ENCODE results near the gene SPATC1L.
A peak's percentile ranks its signal among the peaks of the same experiment; 100 is the strongest.

The SPATC1L gene

DNA sequence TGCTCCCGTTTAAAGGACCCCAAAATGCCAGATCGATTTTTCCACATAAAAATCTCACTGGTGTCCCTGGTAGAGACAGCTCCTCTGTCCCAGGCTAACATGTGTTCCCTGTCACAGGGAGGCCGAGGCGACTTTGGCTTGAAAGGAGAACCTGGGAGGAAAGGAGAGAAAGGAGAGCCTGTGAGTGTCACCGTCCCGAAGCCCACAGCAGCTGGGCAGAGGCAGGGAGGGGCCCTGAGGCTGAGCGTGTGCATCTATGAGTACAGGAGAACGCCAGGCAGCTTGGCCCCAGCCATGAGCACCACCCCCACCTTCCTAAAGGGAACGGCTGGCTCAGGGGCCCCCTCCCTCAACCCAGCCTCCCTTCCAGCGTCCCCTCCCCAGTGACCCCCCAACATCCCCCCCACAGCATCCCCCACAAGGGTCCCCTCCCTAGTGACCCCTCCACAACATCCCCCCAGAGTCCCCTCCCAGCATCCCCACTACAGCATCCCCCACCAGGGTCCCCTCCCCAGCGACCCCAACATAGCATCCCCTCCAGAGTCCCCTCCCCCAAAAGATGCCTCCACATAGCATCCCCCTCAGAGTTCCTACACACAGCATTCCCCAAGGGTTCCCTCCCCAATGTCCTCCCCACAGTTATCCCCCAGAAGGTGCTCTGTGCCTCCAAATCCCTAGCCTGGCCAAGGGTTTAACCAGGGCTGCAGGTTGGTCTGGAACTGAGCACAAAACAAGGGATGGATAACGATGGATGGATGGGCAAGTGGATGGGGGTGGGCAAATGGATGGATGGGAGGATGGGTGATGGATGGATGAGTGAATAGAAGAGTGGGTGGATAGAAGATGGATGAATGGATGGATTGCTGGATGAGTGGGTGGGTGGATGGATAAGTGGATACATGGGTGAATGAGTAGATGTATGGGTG is 61.2 kb downstream of the SPATC1L start:
- H3K9ac ChIP-seq (ENCODE audit: low read length): peak overlapping the region; percentile 2
- H3K36me3 ChIP-seq (ENCODE audit: control insufficient read depth in 1 of 2, insufficient read depth in 2 of 2, low read depth in 1 of 2, low read length in 2 of 2): peaks cover 97 to 100% of the 10 kb centered on the region in 2 experiments
- no peak overlapping the region for H2BK5ac ChIP-seq (ENCODE audit: low read depth, low read length, poor library complexity, severe bottlenecking)
- no peak overlapping the region for H2BK120ac ChIP-seq (ENCODE audit: low read depth, low read length)
- peaks cover 14% of the 10 kb centered on the region for H3K4me1 ChIP-seq (ENCODE audit: control insufficient read depth, insufficient read depth, low read depth, low read length)
- no peak overlapping the region for H3K14ac ChIP-seq (ENCODE audit: low read length in 2 of 2)
- no peak overlapping the region for H4K91ac ChIP-seq (ENCODE audit: low read length)
- H3K27me3 ChIP-seq (ENCODE audit: control insufficient read depth in 1 of 2, insufficient read depth in 1 of 2, low read length in 2 of 2): no peaks in the 10 kb centered on the region
- no peak overlapping the region for H3K27ac ChIP-seq (ENCODE audit: low read length, poor library complexity, severe bottlenecking)
- no peak overlapping the region for H3K4ac ChIP-seq (ENCODE audit: low read depth in 1 of 2, low read length in 2 of 2)
- peak overlapping the region in 1 of 2 experiments; percentile 51 for H3K23ac ChIP-seq (ENCODE audit: low read length in 2 of 2)
- H2BK15ac ChIP-seq (ENCODE audit: low read depth, poor library complexity, severe bottlenecking): no peak overlapping the region
- WGBS: 94% methylated on average over 9 of the region's 12 CpGs
- DNase-seq: no peak
- no peak overlapping the region for H3K18ac ChIP-seq (ENCODE audit: low read depth in 1 of 2, low read length in 2 of 2)
- H3K4me3 ChIP-seq (ENCODE audit: insufficient read depth in 1 of 2, low read depth in 1 of 2, low read length in 2 of 2): no peak overlapping the region
- no peak overlapping the region for H2AK5ac ChIP-seq (ENCODE audit: low read length, severe bottlenecking)
- H3K4me2 ChIP-seq (ENCODE audit: low read length, poor library complexity, severe bottlenecking): no peak overlapping the region
- no peak overlapping the region for H2AFZ ChIP-seq (ENCODE audit: low read depth, low read length)
- no peak overlapping the region for H4K8ac ChIP-seq (ENCODE audit: low read length)
- no peaks in the 10 kb centered on the region for H3K9me3 ChIP-seq (ENCODE audit: control insufficient read depth, low read length)
- no peak overlapping the region for H2BK12ac ChIP-seq (ENCODE audit: low read length in 2 of 2)
- H3K79me1 ChIP-seq (replicated peaks; ENCODE audit: low read length, poor library complexity, severe bottlenecking): peaks cover 51% of the 10 kb centered on the region

DNA sequence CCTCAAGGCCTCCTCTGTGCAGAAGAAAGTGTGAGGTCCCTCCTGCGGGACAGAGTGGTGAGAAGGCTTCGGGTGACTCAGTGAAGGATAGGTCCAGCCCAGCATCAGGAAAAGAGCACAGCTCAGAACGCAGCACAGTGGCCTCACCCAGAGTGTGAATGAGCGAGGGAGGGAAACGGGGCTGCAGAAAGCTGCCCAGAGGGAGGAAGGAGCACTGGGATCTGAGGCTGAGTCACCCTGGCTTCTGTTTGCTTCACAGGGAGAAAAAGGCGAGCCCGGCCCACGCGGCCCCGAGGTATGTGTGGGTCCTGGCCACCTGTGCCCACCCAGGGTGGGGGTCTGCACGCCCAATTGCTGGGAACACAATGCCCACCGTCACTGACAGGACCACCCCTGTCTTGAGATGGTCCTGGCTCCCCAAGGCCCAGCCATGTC is 62.0 kb downstream of the SPATC1L start:
- Histone ChIP-seq H2BK15ac (ENCODE audit: low read depth, poor library complexity, severe bottlenecking) (no peak overlapping the region), H3K27ac (ENCODE audit: low read length, poor library complexity, severe bottlenecking) (peak overlapping the region; percentile 39), H4K91ac (ENCODE audit: low read length) (no peak overlapping the region)

DNA sequence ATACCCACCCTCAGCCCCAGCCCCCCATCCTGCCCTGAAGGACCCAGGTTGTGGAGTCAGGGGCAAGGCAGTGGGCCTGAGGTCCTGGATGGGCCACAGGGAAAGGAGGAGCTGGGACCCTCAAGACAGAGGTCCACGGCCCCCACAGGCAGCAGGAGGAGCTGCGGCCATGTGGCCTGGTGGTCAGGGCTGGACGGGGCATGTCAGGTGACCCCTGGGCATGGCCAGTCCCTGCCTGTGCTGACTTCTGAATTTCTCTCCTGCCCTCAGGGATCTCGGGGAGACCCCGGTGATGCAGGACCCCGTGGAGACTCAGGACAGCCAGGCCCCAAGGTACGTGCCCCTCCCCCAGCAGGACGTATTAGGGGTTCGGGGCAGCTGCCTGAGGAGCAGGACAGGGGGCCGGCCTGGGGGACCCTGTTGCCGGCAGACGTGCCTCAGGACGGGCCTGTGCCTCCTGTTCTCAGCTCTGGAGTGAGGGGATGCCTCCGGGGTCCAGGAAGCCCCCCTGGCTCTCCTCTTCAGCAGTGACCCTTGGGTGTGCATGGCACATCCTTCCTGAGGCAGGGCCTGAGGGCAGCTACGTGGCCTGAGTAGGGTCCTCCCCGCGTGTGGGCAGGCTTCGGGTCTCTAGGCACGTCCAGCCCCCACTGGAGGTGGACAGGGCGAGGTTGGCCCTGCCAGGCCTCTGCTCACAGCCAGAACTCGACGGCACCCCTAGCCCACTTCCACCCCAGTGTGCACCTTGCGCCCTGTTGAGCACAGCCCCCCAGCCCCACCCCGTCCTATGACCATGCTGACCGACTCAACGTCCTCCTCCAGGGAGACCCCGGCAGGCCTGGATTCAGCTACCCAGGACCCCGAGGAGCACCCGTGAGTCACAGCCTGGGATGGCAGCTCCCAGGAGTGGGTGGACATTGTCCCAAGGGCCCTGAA is 62.7 kb downstream of the SPATC1L start:
- no peak overlapping the region for H2BK15ac ChIP-seq (ENCODE audit: low read depth, poor library complexity, severe bottlenecking)
- H3K4me2 ChIP-seq (ENCODE audit: low read length, poor library complexity, severe bottlenecking): no peak overlapping the region
- 91% methylated on average over 29 of the region's 29 CpGs for WGBS

More for the DNA sequence above, 62.0 kb downstream of the SPATC1L start:
- Histone ChIP-seq H4K8ac (ENCODE audit: low read length) (peak overlapping the region; percentile 46), H2BK12ac (ENCODE audit: low read length in 2 of 2) (no peak overlapping the region), H2BK5ac (ENCODE audit: low read depth, low read length, poor library complexity, severe bottlenecking) (no peak overlapping the region), H2AK5ac (ENCODE audit: low read length, severe bottlenecking) (no peak overlapping the region), H3K4ac (ENCODE audit: low read depth in 1 of 2, low read length in 2 of 2) (no peak overlapping the region), H3K36me3 (ENCODE audit: control insufficient read depth in 1 of 2, insufficient read depth in 2 of 2, low read depth in 1 of 2, low read length in 2 of 2) (peaks cover 97 to 100% of the 10 kb centered on the region in 2 experiments), H2BK120ac (ENCODE audit: low read depth, low read length) (no peak overlapping the region), H3K4me3 (ENCODE audit: insufficient read depth in 1 of 2, low read depth in 1 of 2, low read length in 2 of 2) (no peak overlapping the region), H3K14ac (ENCODE audit: low read length in 2 of 2) (peak overlapping the region in 1 of 2 experiments; percentile 31), H3K79me1 (replicated peaks; ENCODE audit: low read length, poor library complexity, severe bottlenecking) (peaks cover 53% of the 10 kb centered on the region), H3K9ac (ENCODE audit: low read length) (peak overlapping the region; percentile 2), H3K9me3 (ENCODE audit: control insufficient read depth, low read length) (no peaks in the 10 kb centered on the region), H2AFZ (ENCODE audit: low read depth, low read length) (no peak overlapping the region), H3K4me1 (ENCODE audit: control insufficient read depth, insufficient read depth, low read depth, low read length) (peaks cover 14% of the 10 kb centered on the region), H3K27me3 (ENCODE audit: control insufficient read depth in 1 of 2, insufficient read depth in 1 of 2, low read length in 2 of 2) (no peaks in the 10 kb centered on the region), H3K23ac (ENCODE audit: low read length in 2 of 2) (no peak overlapping the region), H3K18ac (ENCODE audit: low read depth in 1 of 2, low read length in 2 of 2) (peak overlapping the region in 1 of 2 experiments; percentile 28), H3K4me2 (ENCODE audit: low read length, poor library complexity, severe bottlenecking) (no peak overlapping the region)
- WGBS: 76% methylated on average over 12 of the region's 12 CpGs
- DNase-seq: peak; percentile 33

More for the DNA sequence above, 62.7 kb downstream of the SPATC1L start:
- Histone ChIP-seq H3K36me3 (ENCODE audit: control insufficient read depth in 1 of 2, insufficient read depth in 2 of 2, low read depth in 1 of 2, low read length in 2 of 2) (peaks cover 97 to 100% of the 10 kb centered on the region in 2 experiments), H4K8ac (ENCODE audit: low read length) (no peak overlapping the region), H3K4me1 (ENCODE audit: control insufficient read depth, insufficient read depth, low read depth, low read length) (peaks cover 20% of the 10 kb centered on the region), H2BK12ac (ENCODE audit: low read length in 2 of 2) (no peak overlapping the region), H3K9me3 (ENCODE audit: control insufficient read depth, low read length) (no peaks in the 10 kb centered on the region), H3K79me1 (replicated peaks; ENCODE audit: low read length, poor library complexity, severe bottlenecking) (peaks cover 55% of the 10 kb centered on the region), H3K18ac (ENCODE audit: low read depth in 1 of 2, low read length in 2 of 2) (peak overlapping the region in 1 of 2 experiments; percentile 28), H4K91ac (ENCODE audit: low read length) (no peak overlapping the region), H2AK5ac (ENCODE audit: low read length, severe bottlenecking) (no peak overlapping the region), H3K27me3 (ENCODE audit: control insufficient read depth in 1 of 2, insufficient read depth in 1 of 2, low read length in 2 of 2) (no peaks in the 10 kb centered on the region), H2BK120ac (ENCODE audit: low read depth, low read length) (no peak overlapping the region), H3K27ac (ENCODE audit: low read length, poor library complexity, severe bottlenecking) (no peak overlapping the region), H2AFZ (ENCODE audit: low read depth, low read length) (no peak overlapping the region), H2BK5ac (ENCODE audit: low read depth, low read length, poor library complexity, severe bottlenecking) (no peak overlapping the region), H3K4ac (ENCODE audit: low read depth in 1 of 2, low read length in 2 of 2) (no peak overlapping the region), H3K4me3 (ENCODE audit: insufficient read depth in 1 of 2, low read depth in 1 of 2, low read length in 2 of 2) (no peak overlapping the region), H3K14ac (ENCODE audit: low read length in 2 of 2) (peak overlapping the region in 1 of 2 experiments; percentile 57), H3K23ac (ENCODE audit: low read length in 2 of 2) (no peak overlapping the region), H3K9ac (ENCODE audit: low read length) (peak overlapping the region; percentile 32)
- DNase-seq: no peak
